Measurements from ENCODE around the gene ZNF705A.
"Not testable (repeated sequence)": the region's sequence is repeated elsewhere in the genome, so short reads cannot be mapped to it uniquely, and the experiment has no call there.

GRCh38 chr12:8197685-8198308, 41.0 kb downstream of the ZNF705A start:
- TF ChIP-seq CTCF (IDR thresholded peaks at IDR 0.05); ZFX (IDR thresholded peaks at IDR 0.05; ENCODE audit: borderline replicate concordance): not testable (repeated sequence)
